ENCODE results near the gene INPP5F.

GRCh38 chr10:119849944-119850343 is 124.1 kb downstream of the INPP5F start:
- TF ChIP-seq CTCF (IDR thresholded peaks at IDR 0.05), result no peak
- no peak for TF ChIP-seq EZH2 (IDR thresholded peaks at IDR 0.05; ENCODE audit: borderline replicate concordance, insufficient read depth, low read depth, low read length, poor library complexity, severe bottlenecking)

All from B cell (primary cell).